GM12892 (cell line): Measurements from ENCODE around the gene LSAMP.

Source experiments
- DNase-seq: peaks from one replicate; pipeline ENCODE4 v3.0.0; 2011; ENCODE audit not compliant: insufficient read length
- FAIRE-seq: peaks from 2 replicates; lab custom pipeline; 2011; peaks lifted over from hg19 to GRCh38; lab: Jason Lieb, UNC
- POLR2A ChIP-seq: IDR thresholded peaks from 2 replicates; pipeline ENCODE4 v1.6.1; 2011; ENCODE audit warnings: low read depth, low read length, control low read depth
- POLR2AphosphoS5 ChIP-seq: IDR thresholded peaks from 2 replicates; pipeline ENCODE4 v1.6.1; 2011; ENCODE audit warnings: low read depth, low read length, control low read depth
- TAF1 ChIP-seq: IDR thresholded peaks from 2 replicates; pipeline ENCODE4 v1.6.1; 2011; ENCODE audit warnings: low read depth, mild to moderate bottlenecking, control low read depth, low read length, borderline replicate concordance

Gene LSAMP

DNA sequence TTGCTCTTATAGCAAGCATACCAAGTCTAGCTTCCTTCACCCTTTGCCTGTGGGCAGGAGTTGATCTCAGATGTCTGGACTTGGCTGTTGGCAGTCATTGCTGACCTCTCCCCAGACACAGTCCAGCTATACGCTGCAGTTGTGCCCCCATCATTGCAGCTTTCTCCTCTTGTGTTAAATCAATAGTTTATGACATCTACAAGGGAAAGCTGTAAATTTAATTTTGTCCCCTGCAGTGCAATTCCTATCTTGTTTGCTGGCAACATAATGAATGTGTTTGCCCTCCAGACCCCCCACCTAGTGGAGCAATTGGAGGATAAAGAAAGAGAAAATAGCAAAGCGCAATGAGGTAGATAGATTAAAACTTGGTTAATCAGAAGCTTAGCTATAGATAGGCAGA lies 280.2 kb downstream of the LSAMP start:
- DNase-seq, result no peak
- FAIRE-seq, result no peak

GRCh38 chr3:116164039-116164438 lies 281.2 kb downstream of the LSAMP start:
- TF ChIP-seq POLR2AphosphoS5 (no peak), POLR2A (no peak), TAF1 (no peak)
- no peak for FAIRE-seq
- no peak for DNase-seq

More for the DNA sequence above, 280.2 kb downstream of the LSAMP start:
- TF ChIP-seq POLR2A (no peak), POLR2AphosphoS5 (no peak), TAF1 (no peak)

DNA sequence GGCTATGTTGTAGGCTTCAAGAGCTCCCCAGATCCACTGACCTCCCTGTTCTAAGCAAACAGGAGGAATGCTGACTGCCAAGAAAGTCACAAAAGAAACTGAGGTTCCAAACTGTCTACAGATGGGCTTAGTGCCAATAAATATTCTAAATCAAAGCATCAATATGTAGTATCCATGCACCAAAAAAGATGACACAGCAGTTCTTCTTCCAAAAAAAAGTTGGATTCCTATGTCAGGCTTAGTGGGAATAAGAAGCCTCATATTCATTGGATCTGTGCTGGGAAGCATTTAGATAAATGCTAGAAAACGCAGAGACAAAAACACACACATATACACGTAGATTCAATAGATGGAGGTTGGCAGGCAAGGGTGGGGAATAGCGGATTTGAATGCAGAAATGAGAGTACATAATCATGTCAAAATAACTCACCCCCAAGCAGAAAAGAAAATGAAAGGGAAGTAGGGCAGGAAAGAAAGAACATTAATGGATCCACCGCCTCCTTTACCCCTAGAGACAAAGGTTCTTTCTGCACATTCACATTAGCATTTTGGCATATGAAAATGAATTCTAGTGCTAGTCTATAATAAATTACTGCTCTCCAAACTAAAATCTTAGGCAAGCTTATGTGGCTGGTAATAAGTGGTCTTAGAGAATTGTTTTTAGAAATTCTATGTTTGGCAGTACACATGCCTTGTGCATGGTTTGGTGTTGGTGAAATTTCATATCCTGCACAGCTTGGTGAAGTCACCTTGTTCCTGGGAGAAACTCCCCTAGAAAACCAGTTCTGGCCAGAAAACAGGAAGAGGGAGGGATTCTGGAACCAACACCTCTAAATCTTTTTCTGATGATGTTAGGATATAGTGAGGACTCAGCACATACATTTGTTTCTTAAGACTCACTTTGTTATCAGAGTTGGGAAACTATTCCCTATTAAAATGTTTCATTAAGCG lies 283.4 kb downstream of the LSAMP start:
- FAIRE-seq, result no peak
- TF ChIP-seq TAF1 (no peak), POLR2A (no peak), POLR2AphosphoS5 (no peak)
- no peak for DNase-seq

DNA sequence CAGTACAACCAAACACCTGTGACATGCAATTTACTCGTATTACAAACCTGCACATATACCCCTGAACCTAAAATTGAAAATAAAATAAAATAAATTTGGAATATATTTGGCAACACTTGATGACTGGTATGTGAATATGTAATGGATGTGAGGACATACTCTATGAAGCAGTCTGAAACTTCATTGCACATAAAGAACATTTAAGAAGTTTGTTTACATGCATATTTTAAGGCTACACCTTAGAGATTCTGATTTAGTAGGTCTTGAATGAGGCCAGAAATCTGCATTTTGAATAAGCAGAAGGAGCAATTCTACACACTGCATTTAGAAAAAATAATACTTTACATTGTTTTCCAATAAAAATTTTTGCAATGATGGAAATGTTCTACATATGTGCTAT lies 284.7 kb downstream of the LSAMP start:
- TF ChIP-seq POLR2A (no peak), TAF1 (no peak), POLR2AphosphoS5 (no peak)
- DNase-seq (no peak), FAIRE-seq (no peak)

GRCh38 chr3:116155841-116156240 lies 289.4 kb downstream of the LSAMP start:
- DNase-seq, result no peak

GRCh38 chr3:116154389-116154788 lies 290.9 kb downstream of the LSAMP start:
- TF ChIP-seq POLR2A (no peak), TAF1 (no peak), POLR2AphosphoS5 (no peak)
- DNase-seq (no peak), FAIRE-seq (no peak)

More at GRCh38 chr3:116155841-116156240, 289.4 kb downstream of the LSAMP start:
- TF ChIP-seq POLR2AphosphoS5 (no peak), POLR2A (no peak), TAF1 (no peak)
- no peak for FAIRE-seq

GRCh38 chr3:116153174-116153573 lies 292.1 kb downstream of the LSAMP start:
- no peak for FAIRE-seq
- DNase-seq, result no peak
- no peak for TF ChIP-seq POLR2A
- TF ChIP-seq POLR2AphosphoS5, result no peak
- no peak for TF ChIP-seq TAF1

- no peak for TF ChIP-seq TAF1
- no peak for TF ChIP-seq POLR2A
- no peak for TF ChIP-seq POLR2AphosphoS5
- no peak for FAIRE-seq
- DNase-seq, result no peak
Measured at GRCh38 chr3:116150655-116151167, 294.6 kb downstream of the LSAMP start.

GRCh38 chr3:116148881-116149851 lies 296.1 kb downstream of the LSAMP start:
- no peak for FAIRE-seq
- no peak for DNase-seq
- no peak for TF ChIP-seq POLR2AphosphoS5
- no peak for TF ChIP-seq TAF1

DNA sequence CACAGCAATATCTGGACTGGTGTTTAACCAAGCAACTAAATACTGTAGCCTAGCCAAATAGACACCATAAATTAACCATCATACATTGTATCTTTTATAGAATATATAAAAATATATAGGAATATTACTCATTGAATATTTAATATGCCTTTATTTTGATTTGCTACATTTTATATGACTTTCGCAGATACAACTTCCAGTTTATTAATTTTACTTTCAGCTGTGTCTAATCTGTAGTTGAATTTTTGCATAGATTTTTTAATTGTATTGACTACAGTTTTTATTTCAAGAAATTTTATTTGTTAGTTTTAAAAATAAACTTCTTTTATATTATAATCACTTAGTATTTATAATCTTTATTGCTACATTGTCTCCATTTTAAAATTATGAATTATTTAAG lies 299.7 kb downstream of the LSAMP start:
- DNase-seq, result no peak
- no peak for FAIRE-seq
- TF ChIP-seq POLR2A (no peak), POLR2AphosphoS5 (no peak), TAF1 (no peak)

GRCh38 chr3:116141724-116142123 lies 303.6 kb downstream of the LSAMP start:
- DNase-seq (no peak), FAIRE-seq (no peak)
- no peak for TF ChIP-seq POLR2AphosphoS5
- TF ChIP-seq POLR2A, result no peak
- no peak for TF ChIP-seq TAF1

DNA sequence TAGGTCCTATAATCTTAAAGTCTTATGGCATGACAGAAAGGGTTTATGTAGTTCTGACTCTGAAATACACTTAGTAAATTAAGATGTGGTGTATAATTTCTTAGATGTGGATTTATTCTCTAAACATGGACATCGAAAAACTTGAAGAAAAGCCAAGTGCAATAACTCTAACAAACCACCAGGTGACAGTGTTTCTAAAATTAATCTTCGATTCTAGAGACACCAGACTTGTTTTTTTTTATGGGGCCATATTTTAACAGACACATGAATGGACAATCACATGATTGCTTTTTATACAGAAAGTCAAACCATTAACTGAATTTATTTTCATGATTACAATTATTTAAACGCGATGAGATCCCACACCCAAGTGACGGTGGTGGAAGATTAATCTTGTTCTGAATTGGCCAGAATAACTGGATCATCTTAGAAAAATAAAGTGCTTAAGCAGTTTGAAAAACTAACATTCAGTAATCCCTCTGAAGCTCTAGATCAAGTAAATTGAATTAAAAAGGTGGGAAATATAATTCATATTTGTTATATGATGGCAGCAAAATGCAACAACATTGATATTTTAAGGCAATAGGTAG lies 305.1 kb downstream of the LSAMP start:
- DNase-seq (no peak), FAIRE-seq (no peak)
- TF ChIP-seq POLR2AphosphoS5 (no peak), POLR2A (no peak), TAF1 (no peak)
